Stimulated activated naive CD8-positive, alpha-beta T cell treated with anti-CD3 and anti-CD28 coated beads, Interleukin-15, amount 100 ng/mL, for 72 hours (primary cell): ENCODE results near the gene ZNF521.

Source experiments
- ATAC-seq: fragments of 150-1000 bp; cut with Tn5 transposase; 2 replicates; pipeline ENCODE4 v1.10.0; 2021; ENCODE audit warnings: mild to moderate bottlenecking, moderate library complexity
- DNase-seq, 2 donors: peaks; one replicate each; pipeline ENCODE4 v3.0.0; 2021 to 2022
- H3K27ac Mint-ChIP-seq, 2 donors: one replicate each; pipeline ENCODE4 v1.8.0; 2022; ENCODE audit warnings: mild to moderate bottlenecking in 2 of 2, mixed read lengths in 2 of 2, moderate library complexity in 2 of 2
- H3K27me3 Mint-ChIP-seq: one replicate; pipeline ENCODE4 v1.8.0; 2022; ENCODE audit warnings: mixed read lengths
- H3K4me1 Mint-ChIP-seq: one replicate; pipeline ENCODE4 v1.8.0; 2022; ENCODE audit warnings: mild to moderate bottlenecking, mixed read lengths
- H3K4me3 Mint-ChIP-seq, 2 donors: one replicate each; pipeline ENCODE4 v1.8.0; 2022; ENCODE audit warnings: mild to moderate bottlenecking in 2 of 2, mixed read lengths in 2 of 2, moderate library complexity in 1 of 2
- H3K9me3 Mint-ChIP-seq, 2 donors: one replicate each; pipeline ENCODE4 v1.8.0; 2022; ENCODE audit warnings: mixed read lengths in 2 of 2

Gene ZNF521

DNA sequence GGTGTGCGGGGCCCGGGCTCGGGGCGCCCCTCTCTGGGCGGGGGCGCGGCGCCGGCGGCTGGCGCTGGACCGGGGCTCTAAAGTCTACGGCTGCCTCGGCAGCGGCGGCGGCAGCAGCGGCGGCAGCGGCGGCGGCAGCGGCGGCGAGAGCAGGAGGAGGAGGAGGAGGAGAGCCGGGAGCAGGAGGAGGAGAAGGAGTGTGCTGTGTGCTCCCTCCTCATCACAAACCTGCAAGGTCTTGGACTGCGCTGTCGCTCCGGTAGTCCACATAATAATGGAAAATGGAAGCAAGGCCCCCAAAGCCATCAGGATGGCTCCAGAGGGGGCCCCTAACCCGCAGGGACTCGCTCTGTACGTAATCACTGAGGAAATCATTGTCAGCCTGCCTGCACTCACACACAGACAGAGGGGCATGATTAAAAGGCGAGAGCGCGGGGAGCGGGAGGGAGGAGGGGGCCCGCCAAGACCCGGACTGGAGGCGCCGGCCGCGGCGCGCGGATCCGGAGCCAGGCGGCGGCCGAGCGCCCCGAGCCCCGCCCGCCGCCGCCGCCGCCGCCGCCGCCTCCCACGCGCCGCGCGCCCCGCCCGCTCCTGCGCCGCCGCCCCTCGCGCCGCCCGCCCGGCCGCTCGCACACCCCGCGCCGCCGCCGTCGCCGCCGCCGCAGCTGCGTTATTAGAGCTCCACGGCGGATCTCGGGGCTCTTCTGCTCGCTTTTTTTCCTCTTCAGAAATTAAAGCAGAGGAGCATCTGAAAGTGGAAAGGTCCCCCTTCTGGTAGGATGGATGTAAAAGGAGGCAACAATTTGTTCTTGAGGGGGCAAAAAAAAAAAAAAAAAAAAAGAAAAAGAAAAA lies at the start of gene ZNF521:
Gene ZNF521, minus strand, starts transcription at position 390 of the 852 bp plus-strand sequence. CDS start 1,220 bp downstream, outside the sequence.
- peak within 1 kb of the TSS; percentile 76 to 82 for H3K4me3 Mint-ChIP-seq
- no peak within 1 kb of the TSS for H3K27ac Mint-ChIP-seq
- ATAC-seq, result peak; percentile 87
- H3K9me3 Mint-ChIP-seq, result no peaks in the 10 kb centered on the region
- peak; percentile 45 to 48 for DNase-seq
- H3K4me1 Mint-ChIP-seq, result peaks cover 17% of the 10 kb centered on the region
- H3K27me3 Mint-ChIP-seq, result peaks cover 55% of the 10 kb centered on the region

DNA sequence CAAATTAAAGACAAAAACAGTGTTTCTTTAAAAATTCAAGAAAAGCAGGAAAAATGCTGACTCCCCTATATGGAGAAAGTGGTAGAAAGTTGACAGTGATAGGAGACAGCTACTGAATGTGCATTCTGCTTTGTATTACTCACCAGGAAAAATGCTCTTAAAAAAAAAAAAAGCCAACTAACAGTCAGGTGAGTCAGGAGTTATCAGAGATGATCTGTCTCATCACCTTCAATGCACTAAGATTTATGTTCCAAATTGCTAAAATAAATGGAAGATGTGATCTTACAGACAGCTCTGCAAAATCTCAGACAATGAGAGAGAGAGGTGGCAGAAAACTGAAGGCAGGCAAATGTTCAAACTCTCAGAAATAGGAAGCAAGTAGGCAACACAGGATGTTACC lies 47.6 kb upstream of the ZNF521 start:
- no peak for ATAC-seq
- Mint-ChIP-seq H3K4me1 (no peaks in the 10 kb centered on the region), H3K27me3 (peaks cover 17% of the 10 kb centered on the region), H3K27ac (no peak overlapping the region), H3K4me3 (no peak overlapping the region), H3K9me3 (peaks cover 14 to 17% of the 10 kb centered on the region in 2 donors)
- DNase-seq, result no peak

DNA sequence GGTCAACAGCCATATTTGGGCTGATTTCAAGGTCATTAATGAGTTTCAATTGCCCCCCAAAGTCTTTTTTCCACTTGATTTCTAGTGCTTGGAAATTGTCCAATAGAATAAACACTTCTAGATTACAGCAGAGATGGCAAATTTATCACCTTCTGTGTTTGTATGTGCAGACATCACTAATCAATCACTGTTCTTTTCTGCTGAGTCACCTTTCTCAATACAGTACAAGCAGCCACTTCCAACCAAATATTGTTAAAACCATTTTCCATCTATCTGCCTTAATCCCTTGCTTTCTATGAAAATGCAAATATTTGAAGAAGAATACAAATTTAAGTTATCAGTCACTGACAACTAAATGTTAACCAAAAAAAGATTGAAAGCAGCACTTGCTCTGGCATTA lies 40.2 kb upstream of the ZNF521 start:
- peaks cover 6% of the 10 kb centered on the region for H3K27me3 Mint-ChIP-seq
- no peak for ATAC-seq

DNA sequence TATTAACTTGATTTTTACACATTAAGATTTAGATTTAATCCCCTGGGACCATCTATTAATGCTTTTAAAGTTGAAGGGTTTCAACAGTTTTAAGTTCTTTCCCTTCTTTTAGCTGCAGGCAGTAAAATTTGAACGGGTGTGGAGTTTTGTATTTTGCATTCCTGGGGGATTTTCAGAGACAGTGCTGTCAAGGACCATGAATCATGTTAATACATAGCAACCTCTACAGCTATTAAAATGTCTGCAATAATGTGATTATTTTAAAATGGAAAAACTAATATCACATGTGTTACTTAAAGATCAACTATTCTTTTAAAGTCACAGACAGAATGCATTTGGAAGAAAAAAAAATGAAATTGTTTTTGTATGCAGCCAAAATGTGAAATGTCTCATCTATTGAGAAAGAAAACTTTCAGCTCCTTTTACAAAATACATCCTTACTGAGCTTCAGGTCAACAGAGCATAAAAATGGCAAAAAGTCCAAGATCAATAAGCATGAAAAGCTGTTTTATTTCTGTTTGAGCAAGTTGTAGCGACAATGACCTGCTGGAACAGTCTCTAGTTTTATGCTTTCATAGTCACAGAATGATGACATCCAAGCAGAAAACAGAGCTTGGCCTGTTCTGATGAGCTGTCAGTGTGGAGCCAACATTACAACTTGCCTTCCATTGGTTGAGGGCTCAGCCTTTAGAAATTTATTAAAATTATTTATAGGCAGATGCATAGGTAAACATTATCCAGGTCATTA lies 21.6 kb upstream of the ZNF521 start:
- no peaks in the 10 kb centered on the region for H3K9me3 Mint-ChIP-seq
- no peak overlapping the region for H3K27ac Mint-ChIP-seq
- DNase-seq (no peak), ATAC-seq (no peak)
- no peaks in the 10 kb centered on the region for H3K4me1 Mint-ChIP-seq
- H3K27me3 Mint-ChIP-seq, result peaks cover 15% of the 10 kb centered on the region
- H3K4me3 Mint-ChIP-seq, result no peak overlapping the region

More for the DNA sequence above, 40.2 kb upstream of the ZNF521 start:
- Mint-ChIP-seq H3K27ac (no peak overlapping the region), H3K4me3 (no peak overlapping the region), H3K9me3 (peaks cover 5 to 15% of the 10 kb centered on the region in 2 donors), H3K4me1 (no peaks in the 10 kb centered on the region)
- no peak for DNase-seq

DNA sequence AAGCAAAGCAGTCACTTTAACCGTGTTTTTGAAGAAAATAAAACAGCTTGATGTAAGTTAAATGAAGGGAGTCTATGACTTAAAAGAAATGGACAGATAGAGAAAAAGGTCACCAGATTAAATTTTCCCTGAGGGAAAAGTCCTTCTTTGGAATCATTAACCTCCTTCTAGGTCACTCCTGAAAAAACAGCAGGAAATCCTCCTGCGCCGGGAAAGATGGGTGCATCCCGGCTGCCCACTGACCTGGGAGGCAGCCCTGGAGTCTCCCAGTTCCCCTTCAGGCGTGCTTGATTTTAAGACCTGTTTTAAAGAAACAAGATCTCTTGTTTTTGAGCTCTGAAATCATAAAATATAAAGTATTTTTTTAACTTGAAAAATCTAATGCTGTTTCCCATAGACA lies 18.4 kb upstream of the ZNF521 start:
- no peak overlapping the region for H3K4me3 Mint-ChIP-seq
- DNase-seq (no peak), ATAC-seq (no peak)
- no peaks in the 10 kb centered on the region for H3K4me1 Mint-ChIP-seq
- H3K27ac Mint-ChIP-seq, result no peak overlapping the region
- peaks cover 9% of the 10 kb centered on the region for H3K27me3 Mint-ChIP-seq
- peaks cover 0 to 3% of the 10 kb centered on the region in 2 donors for H3K9me3 Mint-ChIP-seq

DNA sequence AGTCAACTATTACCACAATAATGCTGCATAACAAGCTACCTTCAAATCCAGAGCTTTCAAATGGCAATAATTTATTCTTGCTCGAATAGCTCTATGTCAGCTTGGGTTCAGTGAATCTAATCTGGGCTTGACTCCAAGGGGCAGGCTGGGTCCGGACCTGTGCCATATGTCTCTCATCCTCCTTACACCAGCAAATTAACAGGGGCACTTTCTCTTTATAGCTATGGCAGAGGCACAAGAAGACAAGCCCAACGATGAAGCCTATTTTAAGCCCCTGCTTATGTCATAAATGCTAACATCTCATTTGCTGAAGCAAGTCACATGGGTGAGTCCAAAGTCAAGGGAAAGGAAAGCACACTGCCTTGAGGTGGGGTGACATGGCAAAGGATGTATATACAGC lies 13.3 kb upstream of the ZNF521 start:
- Mint-ChIP-seq H3K27ac (no peak overlapping the region), H3K4me1 (no peaks in the 10 kb centered on the region), H3K4me3 (no peak overlapping the region), H3K27me3 (peaks cover 32% of the 10 kb centered on the region), H3K9me3 (peaks cover 0 to 3% of the 10 kb centered on the region in 2 donors)
- no peak for ATAC-seq
- DNase-seq, result no peak

DNA sequence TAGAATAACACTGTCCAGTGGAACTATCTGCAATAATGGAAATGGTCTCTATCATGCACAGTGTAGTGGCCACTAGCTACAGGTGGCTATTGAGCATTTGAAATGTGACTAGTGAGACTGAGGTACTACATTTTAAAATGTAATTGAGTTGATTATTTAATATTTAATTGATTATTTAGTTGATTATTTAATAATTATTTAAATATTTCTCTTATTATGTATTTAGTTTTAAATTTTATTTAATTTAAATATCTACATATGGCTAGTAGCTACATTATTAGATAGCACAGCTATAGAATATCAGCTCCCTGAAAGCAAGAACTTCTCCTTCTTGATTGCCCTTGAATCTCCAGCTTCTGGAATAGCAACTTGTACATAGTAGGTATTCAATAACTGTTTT lies 12.8 kb upstream of the ZNF521 start:
- H3K27ac Mint-ChIP-seq, result no peak overlapping the region
- DNase-seq, result no peak
- no peaks in the 10 kb centered on the region for H3K4me1 Mint-ChIP-seq
- H3K4me3 Mint-ChIP-seq, result no peak overlapping the region
- no peak for ATAC-seq
- peaks cover 0 to 3% of the 10 kb centered on the region in 2 donors for H3K9me3 Mint-ChIP-seq
- peaks cover 37% of the 10 kb centered on the region for H3K27me3 Mint-ChIP-seq

DNA sequence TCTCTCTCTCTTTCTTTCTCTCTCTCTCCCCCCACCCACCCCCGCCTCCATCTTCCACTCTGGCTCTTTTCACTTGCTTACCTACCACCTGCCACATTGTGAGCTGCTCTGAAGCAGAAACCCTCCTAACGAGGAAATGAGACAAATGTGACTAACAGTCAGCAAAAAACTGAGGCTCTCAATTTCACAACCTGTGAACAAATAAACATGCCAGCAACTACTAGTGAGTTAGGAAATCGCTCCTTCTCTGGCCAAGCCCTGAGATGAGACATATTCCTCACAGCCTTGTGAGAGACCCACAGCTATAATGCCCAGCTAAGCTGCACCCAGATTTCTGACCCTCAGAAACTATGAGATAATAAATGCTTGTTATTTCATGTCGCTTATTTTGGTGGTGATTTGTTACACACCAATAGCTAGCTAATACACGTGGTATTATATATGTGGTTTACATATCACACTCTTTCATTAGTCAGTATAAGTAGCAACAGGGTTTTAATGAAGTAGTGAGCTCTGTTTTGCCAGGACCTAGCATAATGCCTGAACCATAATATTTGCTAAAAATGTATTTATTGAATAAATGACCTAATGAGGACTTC lies 8.4 kb upstream of the ZNF521 start:
- Mint-ChIP-seq H3K27me3 (peaks cover 47% of the 10 kb centered on the region), H3K4me1 (no peaks in the 10 kb centered on the region), H3K27ac (no peak overlapping the region)

DNA sequence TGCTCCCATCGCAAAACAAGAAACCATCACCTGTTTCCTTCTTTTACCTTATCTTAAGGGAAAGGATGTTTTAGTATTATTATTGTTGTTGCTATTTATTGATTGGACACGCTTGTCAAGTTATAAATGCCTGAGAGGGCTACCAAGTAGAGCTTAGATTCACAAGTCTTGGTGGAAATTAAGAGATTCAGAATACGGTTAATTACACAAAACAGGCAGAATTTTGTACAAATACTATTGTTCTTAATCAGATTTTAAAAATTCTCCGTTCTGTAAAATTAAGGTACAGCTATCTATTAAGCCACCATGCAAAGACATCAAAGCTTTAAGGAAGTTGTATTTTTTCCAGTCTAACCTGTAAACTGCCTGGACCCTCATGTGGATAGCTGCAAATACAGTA lies 1.1 kb upstream of the ZNF521 start:
- peaks cover 44% of the 10 kb centered on the region for H3K27me3 Mint-ChIP-seq
- no peaks in the 10 kb centered on the region for H3K9me3 Mint-ChIP-seq

More for the DNA sequence above, 8.4 kb upstream of the ZNF521 start:
- no peaks in the 10 kb centered on the region for H3K9me3 Mint-ChIP-seq
- no peak for ATAC-seq
- no peak overlapping the region for H3K4me3 Mint-ChIP-seq
- no peak for DNase-seq

DNA sequence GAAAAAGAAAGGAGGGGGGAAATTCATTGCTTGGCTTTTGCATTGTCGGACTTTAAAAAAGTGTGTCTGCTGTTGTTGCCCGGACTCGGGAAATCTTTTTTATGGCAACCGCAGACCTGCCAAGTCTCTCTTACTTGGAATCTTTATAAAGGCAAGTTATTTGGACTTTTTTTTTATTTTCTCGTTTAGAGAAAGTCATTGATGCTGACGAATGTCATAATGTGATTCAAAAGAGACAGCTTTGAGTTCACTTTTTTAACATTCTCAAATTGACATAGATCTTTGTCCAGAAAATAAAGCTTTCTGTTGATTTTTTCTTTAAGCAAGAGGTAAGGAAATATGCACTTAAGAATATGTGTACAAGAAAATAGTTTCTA lies 651 bp upstream of the ZNF521 start:
- Mint-ChIP-seq H3K4me3 (peak overlapping the region in 1 of 2 donors; percentile 60), H3K27me3 (peaks cover 49% of the 10 kb centered on the region), H3K9me3 (no peaks in the 10 kb centered on the region), H3K27ac (no peak overlapping the region), H3K4me1 (peaks cover 17% of the 10 kb centered on the region)
- ATAC-seq (no peak), DNase-seq (no peak)

More for the DNA sequence above, 1.1 kb upstream of the ZNF521 start:
- DNase-seq, result no peak
- H3K4me3 Mint-ChIP-seq, result no peak overlapping the region
- H3K4me1 Mint-ChIP-seq, result peaks cover 17% of the 10 kb centered on the region
- ATAC-seq, result no peak
- H3K27ac Mint-ChIP-seq, result no peak overlapping the region

DNA sequence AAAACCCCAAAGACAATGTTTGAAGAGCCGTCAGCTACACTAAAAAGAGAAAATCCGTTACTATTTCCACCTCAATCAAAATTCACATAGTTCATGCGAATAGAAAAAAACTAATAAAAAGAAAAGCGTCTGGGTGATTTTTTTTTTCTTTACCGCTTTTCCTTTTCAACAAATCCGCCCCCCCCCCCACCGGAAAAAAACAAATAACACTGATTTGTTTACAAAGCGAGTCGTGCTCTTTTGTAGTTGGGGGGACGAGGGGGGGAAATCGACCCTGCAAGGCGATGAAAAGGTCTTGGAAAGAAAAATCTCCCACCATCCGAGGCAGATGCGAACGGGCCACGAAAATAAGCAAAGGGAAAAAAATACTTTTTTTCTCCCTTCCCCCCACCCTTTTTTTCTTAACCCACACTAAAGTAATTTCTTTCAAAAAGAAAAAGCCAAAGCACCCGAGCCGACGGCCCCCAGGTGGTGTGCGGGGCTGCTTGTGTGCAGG lies 638 bp downstream of the ZNF521 start:
- peak overlapping the region; percentile 76 to 82 for H3K4me3 Mint-ChIP-seq
- no peak for DNase-seq
- H3K27ac Mint-ChIP-seq, result no peak overlapping the region
- peaks cover 17% of the 10 kb centered on the region for H3K4me1 Mint-ChIP-seq
- H3K9me3 Mint-ChIP-seq, result no peaks in the 10 kb centered on the region
- peaks cover 61% of the 10 kb centered on the region for H3K27me3 Mint-ChIP-seq
- ATAC-seq, result no peak

DNA sequence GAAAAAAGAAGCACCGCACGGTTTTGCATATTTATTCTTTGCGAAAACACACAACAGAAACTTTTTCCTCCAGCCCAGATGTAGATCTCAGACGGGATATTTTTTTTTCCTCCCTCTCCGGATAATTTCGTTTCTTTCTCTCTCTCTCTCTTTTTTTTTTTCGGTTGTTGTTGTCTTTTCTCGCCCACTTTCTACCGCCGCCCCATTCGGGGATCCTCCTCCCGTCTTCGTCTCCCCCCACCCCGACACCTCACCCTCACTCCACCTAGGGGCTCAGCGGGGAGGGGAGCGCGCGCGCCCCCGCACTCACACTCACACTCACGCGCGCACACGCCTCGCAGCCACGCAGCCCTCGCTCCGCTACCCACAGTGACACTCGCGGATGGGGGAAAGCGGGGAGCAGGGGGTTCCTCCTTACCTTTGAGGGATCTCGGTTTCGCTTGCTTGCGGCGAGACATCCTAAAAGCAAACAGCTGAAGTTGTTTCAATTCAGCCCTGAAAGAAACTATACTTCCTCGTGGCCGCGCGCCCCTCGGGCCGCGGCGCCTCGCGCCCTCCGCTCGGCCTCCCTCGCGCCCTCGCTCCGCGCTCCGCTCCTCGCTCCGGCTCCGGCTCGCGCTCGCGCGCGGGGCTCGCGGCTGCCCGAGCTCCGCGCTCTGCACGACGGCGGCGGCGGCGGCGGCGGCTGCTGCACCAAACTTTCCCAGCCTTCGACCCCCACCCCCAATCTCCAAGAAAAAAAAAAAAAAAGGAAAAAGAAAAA lies 1.3 kb downstream of the ZNF521 start:
- peaks cover 17% of the 10 kb centered on the region for H3K4me1 Mint-ChIP-seq
- H3K4me3 Mint-ChIP-seq, result peak overlapping the region; percentile 87 to 90
- no peaks in the 10 kb centered on the region for H3K9me3 Mint-ChIP-seq
- DNase-seq, result peak; percentile 12 to 14
- H3K27ac Mint-ChIP-seq, result peak overlapping the region in 1 of 2 donors; percentile 22
- peak; percentile 27 for ATAC-seq
- H3K27me3 Mint-ChIP-seq, result peaks cover 68% of the 10 kb centered on the region

DNA sequence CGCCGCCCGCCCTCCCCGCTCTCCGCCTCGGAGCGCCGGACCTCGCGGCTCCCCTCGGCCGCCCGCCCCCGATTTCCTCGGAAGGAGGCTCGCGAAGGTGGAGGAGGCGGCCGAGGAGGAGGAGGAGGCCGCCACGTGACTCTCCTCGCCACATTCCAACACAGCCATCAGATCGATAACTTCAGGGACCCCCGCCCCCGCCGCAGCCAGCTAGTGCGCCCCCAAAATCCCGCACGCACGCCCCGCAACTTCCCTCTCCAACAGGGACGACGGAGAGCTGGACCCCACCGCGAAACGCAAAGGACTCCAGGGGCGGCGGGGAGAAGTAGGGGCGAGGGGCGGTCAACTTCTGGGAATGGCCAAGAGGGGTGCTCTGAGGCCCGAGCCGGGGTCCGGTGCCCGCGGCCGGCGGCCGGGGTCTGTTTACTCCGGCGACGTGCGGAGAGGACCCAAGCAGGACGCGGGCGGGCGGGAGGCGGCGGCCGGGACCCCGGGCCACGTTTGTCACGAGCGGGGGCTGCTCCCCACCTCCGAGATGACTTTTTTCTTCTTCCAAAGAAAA lies 2.0 kb downstream of the ZNF521 start:
- Mint-ChIP-seq H3K4me3 (peak overlapping the region; percentile 87 to 90), H3K27me3 (peaks cover 74% of the 10 kb centered on the region), H3K27ac (no peak overlapping the region), H3K4me1 (peaks cover 17% of the 10 kb centered on the region), H3K9me3 (no peaks in the 10 kb centered on the region)
- DNase-seq (no peak), ATAC-seq (no peak)

DNA sequence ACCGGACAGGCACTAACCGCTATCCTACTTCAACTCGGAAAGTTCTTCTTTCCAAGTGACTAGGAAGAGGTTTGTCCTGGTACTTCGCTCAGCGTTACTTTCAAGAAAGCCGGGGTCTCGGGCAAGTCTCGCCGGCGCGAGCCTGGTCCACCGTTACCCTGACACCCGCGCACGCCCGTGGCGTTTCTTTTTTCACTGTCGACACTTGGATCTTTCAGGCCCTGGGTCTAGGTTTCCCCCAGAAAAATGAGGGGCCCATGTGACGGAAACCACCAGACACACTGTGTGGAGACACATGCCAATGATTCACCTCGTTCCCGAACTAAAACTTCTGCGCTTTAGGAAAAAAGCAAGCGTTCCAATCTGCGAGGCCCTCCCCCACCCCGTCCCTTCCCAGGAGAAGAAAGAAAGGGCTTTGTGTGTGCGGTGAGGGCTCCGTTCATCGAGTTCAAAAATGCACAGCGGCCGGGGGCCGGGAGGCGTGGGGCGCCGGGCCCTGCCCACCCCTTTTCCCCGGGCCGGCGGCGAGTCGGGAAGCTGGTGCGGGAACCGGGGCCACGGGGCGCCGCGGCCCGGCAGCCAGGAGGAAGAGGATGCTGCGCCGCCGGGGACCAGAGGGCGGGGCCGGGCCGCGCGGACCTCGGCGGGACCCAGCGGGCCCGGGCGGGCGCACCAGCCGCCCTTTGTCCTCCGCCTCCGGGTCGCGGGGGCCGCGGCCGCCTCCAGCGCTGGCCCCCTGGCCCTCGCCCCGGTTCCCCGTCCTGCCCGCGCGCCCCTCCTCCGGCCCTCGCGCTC lies 2.6 kb downstream of the ZNF521 start:
- peak in 1 of 2 donors; percentile 1 for DNase-seq
- Mint-ChIP-seq H3K9me3 (no peaks in the 10 kb centered on the region), H3K27ac (peak overlapping the region in 1 of 2 donors; percentile 80), H3K4me1 (peaks cover 17% of the 10 kb centered on the region), H3K27me3 (peaks cover 81% of the 10 kb centered on the region), H3K4me3 (peak overlapping the region; percentile 72 to 82)
- ATAC-seq, result peak; percentile 33
